HG02759 (cell line): ENCODE measurements around the gene KLHDC1.
"Not testable (repeated sequence)": the region's sequence is repeated elsewhere in the genome, so short reads cannot be mapped to it uniquely, and the experiment has no call there.

Source experiments
- ATAC-seq: cut with Tn5 transposase; IDR thresholded peaks from one replicate; pipeline ENCODE4 v1.9.1; 2021; ENCODE audit warnings: mild to moderate bottlenecking, moderate library complexity; ENCODE audit not compliant: unreplicated experiment

Gene KLHDC1

GRCh38 chr14:49692811-49693734 is at the start of gene KLHDC1:
Gene KLHDC1 (plus strand): TSS chr14:49693120. CDS start chr14:49693195, 75 bp downstream.
- peak; percentile 67 for ATAC-seq

GRCh38 chr14:49653508-49653907 is 39.4 kb upstream of the KLHDC1 start:
- ATAC-seq = no peak

- no peak for ATAC-seq
Observed at GRCh38 chr14:49654511-49654910, 38.4 kb upstream of the KLHDC1 start.

GRCh38 chr14:49657500-49657899 is 35.4 kb upstream of the KLHDC1 start:
- ATAC-seq = not testable (repeated sequence)

- ATAC-seq = no peak
Observed at GRCh38 chr14:49659526-49660455, 33.1 kb upstream of the KLHDC1 start.

GRCh38 chr14:49670475-49670874 is 22.4 kb upstream of the KLHDC1 start:
- ATAC-seq = no peak

GRCh38 chr14:49673586-49673985 is 19.3 kb upstream of the KLHDC1 start:
- no peak for ATAC-seq

- ATAC-seq = no peak
Observed at GRCh38 chr14:49677643-49678042, 15.3 kb upstream of the KLHDC1 start.

GRCh38 chr14:49679271-49679670 is 13.6 kb upstream of the KLHDC1 start:
- no peak for ATAC-seq

- ATAC-seq = no peak
Observed at GRCh38 chr14:49686425-49686824, 6.5 kb upstream of the KLHDC1 start.

GRCh38 chr14:49687942-49688700 is 4.8 kb upstream of the KLHDC1 start, which contains the start of gene POLE2:
Gene POLE2 (minus strand): TSS chr14:49688214. CDS start chr14:49688203, 11 bp downstream.
- peak; percentile 85 for ATAC-seq

GRCh38 chr14:49688701-49689030 is 4.3 kb upstream of the KLHDC1 start:
- no peak for ATAC-seq

GRCh38 chr14:49691031-49691430 is 1.9 kb upstream of the KLHDC1 start:
- ATAC-seq = no peak

GRCh38 chr14:49692193-49692757 is 645 bp upstream of the KLHDC1 start:
- ATAC-seq = no peak

GRCh38 chr14:49693735-49694124 is 810 bp downstream of the KLHDC1 start:
- ATAC-seq = not testable (repeated sequence)

- no peak for ATAC-seq
Observed at GRCh38 chr14:49702725-49703124, 9.8 kb downstream of the KLHDC1 start.

- no peak for ATAC-seq
Observed at GRCh38 chr14:49703965-49704364, 11.0 kb downstream of the KLHDC1 start.

GRCh38 chr14:49704471-49704870 is 11.6 kb downstream of the KLHDC1 start:
- not testable (repeated sequence) for ATAC-seq

- not testable (repeated sequence) for ATAC-seq
Observed at GRCh38 chr14:49710993-49711392, 18.1 kb downstream of the KLHDC1 start.

- no peak for ATAC-seq
Observed at GRCh38 chr14:49720744-49721143, 27.8 kb downstream of the KLHDC1 start.
